OCI-LY7 (cell line): Measurements from ENCODE around the gene ATXN3.

ENCODE experiments used
- CTCF ChIP-seq: fragments of 200-600 bp; sonication (generic); conservative IDR thresholded peaks from 2 replicates; pipeline ENCODE4 v1.5.1; 2014; ENCODE audit warnings: mild to moderate bottlenecking, antibody characterized with exemption, low read length, moderate library complexity, mixed read lengths
- EZH2phosphoT487 ChIP-seq: fragments of 200-600 bp; sonication (generic); IDR thresholded peaks from 2 replicates; pipeline ENCODE4 v1.6.1; 2018; ENCODE audit warnings: low read depth, borderline replicate concordance, mild to moderate bottlenecking, mixed run types, antibody characterized with exemption, low read length, moderate library complexity, mixed read lengths

- TF ChIP-seq CTCF: peak; percentile 72
- no peak for TF ChIP-seq EZH2phosphoT487
Measured at GRCh38 chr14:92093320-92093719, 13.1 kb downstream of the ATXN3 start.
